Vagina (tissue), 2 donors: ENCODE results near the gene DUSP22. TPM values are rescaled to one million over a fixed set of nuclear protein-coding genes. Genes with fewer than 3 reads are reported as not detected.

Experiments used
- DNase-seq, 2 donors: peaks; one replicate each; pipeline ENCODE4 v3.0.0-alpha.2; 2017; ENCODE audit errors: extremely low spot score in 2 of 2
- H3K27ac ChIP-seq: fragments of 200-600 bp; sonication (generic); one replicate; pipeline ENCODE4 v1.5.1; 2019
- H3K27me3 ChIP-seq: fragments of 200-600 bp; sonication (generic); one replicate; pipeline ENCODE4 v1.5.1; 2019
- H3K36me3 ChIP-seq, 2 donors: fragments of 200-600 bp; sonication (generic); one replicate each; pipeline ENCODE4 v1.5.1; 2017 to 2019
- H3K4me1 ChIP-seq: fragments of 200-600 bp; sonication (generic); one replicate; pipeline ENCODE4 v1.5.1; 2019
- H3K4me3 ChIP-seq, 2 donors: fragments of 200-600 bp; sonication (generic); 1 replicate in 1 of 2; 2 replicates in 1 of 2; pipeline ENCODE4 v1.5.1; 2016 to 2019
- H3K9me3 ChIP-seq: fragments of 200-600 bp; sonication (generic); one replicate; pipeline ENCODE4 v1.5.1; 2019
- CTCF ChIP-seq, 3 experiments: fragments of 450-650 bp in 2 of 3; fragments of 200-600 bp in 1 of 3; sonication (generic) in 1 of 3; IDR thresholded peaks; one replicate each; pipeline ENCODE4 v1.5.1; 2017 to 2019; ENCODE audit warnings: antibody characterized with exemption in 3 of 3, mild to moderate bottlenecking in 2 of 3, moderate library complexity in 2 of 3
- POLR2A ChIP-seq, 2 donors: fragments of 450-650 bp; IDR thresholded peaks; one replicate each; pipeline ENCODE4 v1.6.1; 2017; ENCODE audit warnings: antibody characterized with exemption in 2 of 2, mild to moderate bottlenecking in 2 of 2, moderate library complexity in 2 of 2
- POLR2AphosphoS5 ChIP-seq, 2 donors: sonication (generic); formaldehyde crosslinking; IDR thresholded peaks; one replicate each; pipeline ENCODE4 v1.9.0; 2017; ENCODE audit warnings: antibody characterized with exemption in 2 of 2, mild to moderate bottlenecking in 2 of 2, low read depth in 1 of 2; ENCODE audit not compliant: insufficient read depth in 1 of 2
- intact Hi-C: fragments of 100-400 bp; cut with DNase I; formaldehyde crosslinking; loops from one replicate; pipeline ENCODE4 v1.15.1; 2023
- total RNA-seq: library from RNA; depleted of rRNA; stranded (reverse); fragments of >200 nt; gene quantifications from one replicate; pipeline ENCODE4 v1.2.3, GENCODE V29; 2016

The DUSP22 gene
- total RNA-seq, 1 donor from 2014 or later = 57.5 TPM

- TF ChIP-seq CTCF (IDR thresholded peaks at IDR 0.05) (no peak), POLR2AphosphoS5 (IDR thresholded peaks at IDR 0.05; ENCODE audit: insufficient read depth in 1 of 2, low read depth in 1 of 2) (no peak), POLR2A (IDR thresholded peaks at IDR 0.05) (no peak)
- no peaks in the 10 kb centered on the region for H3K36me3 ChIP-seq
- no peak overlapping the region for H3K4me3 ChIP-seq
- no peaks in the 10 kb centered on the region for H3K9me3 ChIP-seq
- intact Hi-C loops = no loop called here
- DNase-seq = peak in 1 of 2 donors; percentile 72
- no peaks in the 10 kb centered on the region for H3K4me1 ChIP-seq
- no peaks in the 10 kb centered on the region for H3K27me3 ChIP-seq
- H3K27ac ChIP-seq = no peak overlapping the region
Measured at GRCh38 chr6:279341-280029, 12.8 kb upstream of the DUSP22 start.

GRCh38 chr6:280775-281468 lies 11.4 kb upstream of the DUSP22 start:
- Histone ChIP-seq H3K4me3 (no peak overlapping the region), H3K27me3 (no peaks in the 10 kb centered on the region), H3K27ac (no peak overlapping the region), H3K4me1 (no peaks in the 10 kb centered on the region), H3K9me3 (no peaks in the 10 kb centered on the region), H3K36me3 (no peaks in the 10 kb centered on the region)
- DNase-seq = peak in 1 of 2 donors; percentile 80
- intact Hi-C loops = no loop called here
- TF ChIP-seq CTCF (IDR thresholded peaks at IDR 0.05) (no peak), POLR2AphosphoS5 (IDR thresholded peaks at IDR 0.05; ENCODE audit: insufficient read depth in 1 of 2, low read depth in 1 of 2) (no peak), POLR2A (IDR thresholded peaks at IDR 0.05) (no peak)

GRCh38 chr6:281469-282103 lies 10.7 kb upstream of the DUSP22 start:
- no peaks in the 10 kb centered on the region for H3K4me1 ChIP-seq
- peak in 1 of 2 donors; percentile 85 for DNase-seq
- H3K36me3 ChIP-seq = no peaks in the 10 kb centered on the region
- no peak overlapping the region for H3K27ac ChIP-seq
- H3K27me3 ChIP-seq = no peaks in the 10 kb centered on the region
- no peak overlapping the region for H3K4me3 ChIP-seq
- intact Hi-C loops = no loop called here
- no peaks in the 10 kb centered on the region for H3K9me3 ChIP-seq
- TF ChIP-seq POLR2AphosphoS5 (IDR thresholded peaks at IDR 0.05; ENCODE audit: insufficient read depth in 1 of 2, low read depth in 1 of 2) = no peak
- TF ChIP-seq POLR2A (IDR thresholded peaks at IDR 0.05) = no peak
- no peak for TF ChIP-seq CTCF (IDR thresholded peaks at IDR 0.05)

- peak in 1 of 2 donors; percentile 78 for DNase-seq
- H3K9me3 ChIP-seq = no peaks in the 10 kb centered on the region
- H3K27me3 ChIP-seq = no peaks in the 10 kb centered on the region
- intact Hi-C loops = no loop called here
- no peaks in the 10 kb centered on the region for H3K4me1 ChIP-seq
- no peak overlapping the region for H3K27ac ChIP-seq
- no peak overlapping the region for H3K4me3 ChIP-seq
- no peaks in the 10 kb centered on the region for H3K36me3 ChIP-seq
- TF ChIP-seq POLR2AphosphoS5 (IDR thresholded peaks at IDR 0.05; ENCODE audit: insufficient read depth in 1 of 2, low read depth in 1 of 2) (no peak), CTCF (IDR thresholded peaks at IDR 0.05) (no peak), POLR2A (IDR thresholded peaks at IDR 0.05) (no peak)
Measured at GRCh38 chr6:282177-282866, 10.0 kb upstream of the DUSP22 start.
